GM19463 (cell line): ENCODE data around the gene ATXN1.
"Not testable (repeated sequence)": the region's sequence is repeated elsewhere in the genome, so short reads cannot be mapped to it uniquely, and the experiment has no call there.

Source experiments
- ATAC-seq: cut with Tn5 transposase; IDR thresholded peaks from one replicate; pipeline ENCODE4 v1.9.1; 2021; ENCODE audit warnings: mild to moderate bottlenecking, moderate library complexity; ENCODE audit not compliant: unreplicated experiment

Gene ATXN1

GRCh38 chr6:16704401-16705045 lies 56.7 kb downstream of the ATXN1 start:
- peak; percentile 46 for ATAC-seq

GRCh38 chr6:16702627-16703378 lies 58.5 kb downstream of the ATXN1 start:
- ATAC-seq: not testable (repeated sequence)

- no peak for ATAC-seq
Observed at GRCh38 chr6:16700916-16701234, 60.4 kb downstream of the ATXN1 start.

- no peak for ATAC-seq
Observed at GRCh38 chr6:16700202-16700915, 60.9 kb downstream of the ATXN1 start.

GRCh38 chr6:16698997-16699868 lies 62.0 kb downstream of the ATXN1 start:
- ATAC-seq: no peak

- ATAC-seq: no peak
Observed at GRCh38 chr6:16698162-16698533, 63.1 kb downstream of the ATXN1 start.

GRCh38 chr6:16697437-16698161 lies 63.7 kb downstream of the ATXN1 start:
- no peak for ATAC-seq

GRCh38 chr6:16696496-16696895 lies 64.8 kb downstream of the ATXN1 start:
- ATAC-seq: no peak

GRCh38 chr6:16694781-16695578 lies 66.3 kb downstream of the ATXN1 start:
- peak; percentile 42 for ATAC-seq

GRCh38 chr6:16691324-16691723 lies 69.9 kb downstream of the ATXN1 start:
- no peak for ATAC-seq

- ATAC-seq: peak; percentile 88
Observed at GRCh38 chr6:16690608-16691142, 70.6 kb downstream of the ATXN1 start.

GRCh38 chr6:16689788-16690607 lies 71.3 kb downstream of the ATXN1 start:
- no peak for ATAC-seq

- no peak for ATAC-seq
Observed at GRCh38 chr6:16688984-16689636, 72.2 kb downstream of the ATXN1 start.

- ATAC-seq: no peak
Observed at GRCh38 chr6:16688436-16688835, 72.8 kb downstream of the ATXN1 start.

GRCh38 chr6:16687045-16687444 lies 74.2 kb downstream of the ATXN1 start:
- no peak for ATAC-seq

- ATAC-seq: peak; percentile 67
Observed at GRCh38 chr6:16684896-16685554, 76.2 kb downstream of the ATXN1 start.

- no peak for ATAC-seq
Observed at GRCh38 chr6:16684195-16684689, 77.0 kb downstream of the ATXN1 start.
